Smooth muscle cell of the brain vasculature (primary cell): Measurements from ENCODE around the gene CCSER2.
"Not testable (repeated sequence)": the region's sequence is repeated elsewhere in the genome, so short reads cannot be mapped to it uniquely, and the experiment has no call there.

Experiments used
- DNase-seq: peaks from one replicate; pipeline ENCODE4 v3.0.0-alpha.2; 2012; ENCODE audit warnings: low read depth, low spot score

CCSER2 gene, protein sequence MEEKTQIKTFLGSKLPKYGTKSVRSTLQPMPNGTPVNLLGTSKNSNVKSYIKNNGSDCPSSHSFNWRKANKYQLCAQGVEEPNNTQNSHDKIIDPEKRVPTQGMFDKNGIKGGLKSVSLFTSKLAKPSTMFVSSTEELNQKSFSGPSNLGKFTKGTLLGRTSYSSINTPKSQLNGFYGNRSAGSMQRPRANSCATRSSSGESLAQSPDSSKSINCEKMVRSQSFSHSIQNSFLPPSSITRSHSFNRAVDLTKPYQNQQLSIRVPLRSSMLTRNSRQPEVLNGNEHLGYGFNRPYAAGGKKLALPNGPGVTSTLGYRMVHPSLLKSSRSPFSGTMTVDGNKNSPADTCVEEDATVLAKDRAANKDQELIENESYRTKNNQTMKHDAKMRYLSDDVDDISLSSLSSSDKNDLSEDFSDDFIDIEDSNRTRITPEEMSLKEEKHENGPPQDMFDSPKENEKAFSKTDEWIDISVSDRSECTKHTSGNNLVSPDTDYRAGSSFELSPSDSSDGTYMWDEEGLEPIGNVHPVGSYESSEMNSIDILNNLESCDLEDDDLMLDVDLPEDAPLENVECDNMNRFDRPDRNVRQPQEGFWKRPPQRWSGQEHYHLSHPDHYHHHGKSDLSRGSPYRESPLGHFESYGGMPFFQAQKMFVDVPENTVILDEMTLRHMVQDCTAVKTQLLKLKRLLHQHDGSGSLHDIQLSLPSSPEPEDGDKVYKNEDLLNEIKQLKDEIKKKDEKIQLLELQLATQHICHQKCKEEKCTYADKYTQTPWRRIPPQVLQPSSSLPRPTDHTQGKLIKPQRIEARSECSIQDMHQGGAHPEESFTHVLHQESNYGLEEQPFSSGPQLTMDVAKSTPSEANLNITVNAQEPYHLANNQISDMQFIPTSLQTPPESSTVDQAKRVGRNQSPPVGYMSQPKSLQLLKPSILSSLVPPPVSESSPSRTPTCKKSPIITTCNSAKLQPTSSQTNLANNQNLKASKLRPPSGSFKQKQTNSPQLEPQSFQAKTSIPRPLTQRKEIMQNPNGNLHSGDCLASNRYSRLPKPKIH

DNA sequence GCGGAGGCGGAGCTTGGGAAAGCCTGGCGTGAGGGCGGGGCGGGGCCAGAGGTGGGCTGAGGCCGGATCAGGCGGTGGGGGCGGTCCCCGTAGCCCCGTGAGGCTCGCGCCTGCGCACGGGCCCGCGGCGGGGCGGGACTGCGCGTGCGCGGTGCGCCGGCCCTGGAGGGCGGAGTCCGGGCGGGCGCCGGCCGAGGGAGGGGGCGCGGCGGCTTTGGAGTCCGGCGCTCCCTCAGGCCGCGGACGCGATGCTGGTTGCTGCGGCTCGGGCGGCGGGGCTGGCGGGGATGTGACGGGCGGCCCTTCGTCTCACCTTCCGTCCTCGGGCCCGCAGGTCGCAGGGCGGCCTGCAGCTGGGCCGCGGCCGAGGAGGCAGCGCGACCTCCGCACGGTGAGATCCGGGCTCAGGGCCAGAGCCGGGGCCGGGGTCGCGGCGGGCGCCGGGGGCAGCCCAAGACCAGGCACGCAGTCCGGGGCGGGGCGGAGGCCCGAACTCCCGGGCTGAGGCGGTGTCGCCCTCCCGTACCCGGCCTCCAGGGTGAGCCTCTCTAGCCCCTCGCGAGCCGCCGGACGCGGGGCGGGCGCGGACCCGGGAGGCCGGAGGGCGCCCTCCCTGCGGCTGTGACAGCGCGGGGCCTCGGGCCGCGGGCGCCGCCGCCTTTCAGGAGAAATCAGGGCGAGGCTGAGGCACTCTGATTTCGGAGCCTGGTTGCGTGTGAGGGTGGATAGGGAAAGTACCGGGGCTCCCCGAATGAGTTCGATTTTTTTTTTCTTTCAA is at the start of gene CCSER2:
CCSER2 (plus strand) TSS at position 172 of the 778 bp plus-strand sequence. CDS start 42,464 bp downstream, outside the sequence.
- DNase-seq, result peak; percentile 81

DNA sequence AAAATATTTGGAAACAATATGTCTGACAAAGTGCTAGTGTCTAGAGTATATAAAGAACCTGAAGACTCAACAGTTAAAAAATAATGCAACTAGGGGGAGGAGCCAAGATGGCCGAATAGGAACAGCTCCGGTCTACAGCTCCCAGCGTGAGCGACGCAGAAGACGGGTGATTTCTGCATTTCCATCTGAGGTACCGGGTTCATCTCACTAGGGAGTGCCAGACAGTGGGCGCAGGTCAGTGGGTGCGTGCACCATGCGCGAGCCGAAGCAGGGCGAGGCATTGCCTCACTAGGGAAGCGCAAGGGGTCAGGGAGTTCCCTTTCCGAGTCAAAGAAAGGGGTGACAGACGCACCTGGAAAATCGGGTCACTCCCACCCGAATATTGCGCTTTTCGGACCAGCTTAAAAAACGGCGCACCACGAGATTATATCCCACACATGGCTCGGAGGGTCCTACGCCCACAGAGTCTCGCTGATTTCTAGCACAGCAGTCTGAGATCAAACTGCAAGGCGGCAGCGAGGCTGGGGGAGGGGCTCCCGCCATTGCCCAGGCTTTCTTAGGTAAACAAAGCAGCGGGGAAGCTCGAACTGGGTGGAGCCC is 48.4 kb upstream of the CCSER2 start:
- DNase-seq, result not testable (repeated sequence)

DNA sequence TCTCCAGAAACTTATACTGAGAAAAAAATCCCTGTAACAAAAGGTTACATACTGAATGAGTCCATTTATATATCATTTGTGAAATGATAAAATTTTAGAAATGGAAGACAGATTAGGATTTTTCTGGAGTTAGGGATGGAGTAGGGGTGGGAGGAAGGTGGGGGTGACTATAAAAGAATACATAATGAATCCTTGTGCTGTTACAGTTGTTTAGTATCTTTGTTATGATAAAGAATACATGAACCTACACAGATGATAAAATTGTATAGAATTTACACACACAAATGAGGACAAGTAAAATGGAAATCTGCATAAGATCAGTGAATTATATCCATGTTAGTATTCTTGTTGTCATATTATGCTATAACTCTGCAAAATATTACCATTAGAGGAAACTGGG is 41.7 kb upstream of the CCSER2 start:
- DNase-seq, result no peak

DNA sequence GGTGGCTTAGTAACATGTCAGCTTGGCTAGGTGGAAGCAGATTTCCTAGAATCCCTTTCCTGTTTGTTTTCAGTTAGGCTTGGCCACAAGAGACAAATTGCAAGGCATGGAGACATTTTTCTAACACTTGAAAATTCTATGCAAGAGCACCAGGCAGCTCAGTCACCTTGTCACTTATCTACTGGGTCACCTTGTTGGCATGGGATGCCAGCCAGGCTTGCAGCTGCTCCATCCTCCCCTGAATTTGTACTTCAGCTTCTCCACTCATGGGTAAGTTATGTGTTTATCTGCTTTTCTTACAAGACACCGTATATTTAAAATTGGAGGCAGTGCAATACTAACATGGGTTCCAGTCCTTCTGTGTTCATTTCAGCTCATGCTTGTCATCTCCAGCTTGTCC is 40.2 kb upstream of the CCSER2 start:
- no peak for DNase-seq

DNA sequence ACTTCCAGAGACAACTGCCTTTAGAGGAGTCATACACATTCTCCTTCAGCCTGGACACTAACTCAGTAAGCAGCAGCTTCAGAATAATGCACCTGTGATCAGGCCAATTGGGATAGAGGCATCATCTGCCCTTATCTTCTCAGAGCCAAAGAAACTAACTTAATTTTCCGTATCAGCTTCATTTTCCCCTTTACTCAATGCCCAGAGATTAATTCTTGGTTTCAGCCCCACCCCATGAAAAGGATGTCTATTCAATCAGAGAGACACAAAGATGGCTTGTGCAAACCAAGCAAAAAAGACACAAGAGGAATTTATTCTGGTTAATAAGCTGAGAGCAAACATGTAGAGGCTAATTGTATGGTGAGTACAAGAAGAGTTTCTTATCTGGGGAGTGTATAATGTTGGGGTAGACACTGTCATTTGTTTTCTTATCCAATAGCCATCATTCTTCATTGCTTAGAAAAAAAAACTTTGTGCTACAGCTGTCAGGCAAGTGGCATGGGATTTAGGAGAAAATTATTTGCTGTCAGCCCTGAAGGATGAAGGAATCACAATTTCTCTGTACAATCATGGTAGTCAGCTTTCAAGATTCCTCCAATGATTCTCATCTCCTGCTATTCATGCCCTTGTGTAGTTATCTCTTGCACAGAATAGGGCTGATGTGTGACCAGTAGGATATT is 38.7 kb upstream of the CCSER2 start:
- DNase-seq, result no peak

DNA sequence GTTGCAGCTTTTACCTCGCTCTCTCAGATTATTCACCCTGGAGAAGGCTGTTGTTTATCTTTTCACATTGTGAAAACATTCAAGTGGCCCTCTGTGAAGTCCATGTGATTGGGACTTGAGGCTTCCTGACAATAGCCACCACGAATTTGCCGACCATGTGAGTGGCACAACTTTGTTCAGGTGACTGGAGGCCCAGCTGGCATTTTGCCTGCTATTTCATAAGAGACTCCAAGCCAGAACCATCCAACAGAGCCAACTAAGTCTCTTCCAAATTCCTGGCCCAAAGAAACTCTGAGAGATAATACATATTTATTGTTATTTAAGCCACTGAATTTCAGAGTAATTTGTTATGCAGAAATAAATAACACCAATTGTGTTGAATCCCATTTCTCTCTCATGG is 38.2 kb upstream of the CCSER2 start:
- DNase-seq, result no peak

DNA sequence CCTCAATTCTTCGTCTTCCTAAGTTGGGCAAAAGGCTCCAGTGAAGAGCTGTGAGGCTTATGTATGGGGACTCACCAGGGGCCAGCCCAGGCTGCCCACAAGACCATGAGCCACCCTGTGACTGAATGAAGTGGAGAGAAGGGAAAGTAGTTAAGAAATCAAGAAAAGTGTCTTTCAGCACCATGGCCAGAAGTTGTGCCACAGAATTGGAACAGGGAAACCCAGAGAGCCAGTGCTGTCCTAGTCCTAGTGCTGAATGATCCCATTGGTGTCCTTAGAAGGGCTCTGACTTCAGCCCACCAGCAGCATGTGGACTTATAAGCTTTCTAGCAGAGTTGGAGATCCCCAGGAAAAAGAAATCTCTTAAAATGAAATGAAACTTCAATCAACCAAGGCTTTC is 37.0 kb upstream of the CCSER2 start:
- no peak for DNase-seq

DNA sequence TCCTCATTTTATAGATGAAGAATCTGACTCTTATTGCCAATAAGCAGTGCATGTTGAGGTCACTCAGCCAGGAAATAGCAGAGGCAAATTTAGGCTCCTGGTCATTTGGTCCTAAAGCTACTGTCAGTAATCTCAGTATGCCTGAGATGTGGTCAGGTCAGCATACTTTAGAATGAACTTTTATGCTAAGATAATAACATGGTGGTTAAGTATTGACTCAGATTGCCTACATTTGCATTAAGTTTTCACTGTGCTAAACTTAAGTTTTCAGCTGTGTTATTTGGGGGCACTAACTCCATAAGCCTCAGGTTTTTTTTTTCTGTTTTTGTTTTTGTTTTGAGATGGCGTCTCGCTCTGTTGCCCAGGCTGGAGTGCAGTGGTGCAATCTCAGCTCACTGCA is 35.9 kb upstream of the CCSER2 start:
- DNase-seq, result no peak

DNA sequence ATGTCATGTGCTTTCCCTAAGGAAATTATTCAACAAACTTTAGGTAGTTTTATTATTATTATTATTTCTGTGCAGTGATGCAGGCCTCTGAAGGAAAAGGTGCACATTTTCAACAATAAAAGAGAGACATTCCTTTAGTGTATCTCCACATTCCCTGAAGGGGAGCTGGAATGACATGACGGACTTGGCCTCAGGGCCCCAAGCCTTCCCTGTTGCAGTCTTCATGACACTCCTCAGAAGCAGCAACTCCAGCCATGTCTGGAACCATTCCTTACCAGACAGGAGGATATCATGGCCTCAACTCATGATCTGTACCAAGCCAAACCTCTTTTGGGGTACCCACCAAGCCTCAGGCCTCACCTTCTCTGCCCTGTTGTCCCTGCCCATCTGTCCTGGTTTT is 35.2 kb upstream of the CCSER2 start:
- no peak for DNase-seq

DNA sequence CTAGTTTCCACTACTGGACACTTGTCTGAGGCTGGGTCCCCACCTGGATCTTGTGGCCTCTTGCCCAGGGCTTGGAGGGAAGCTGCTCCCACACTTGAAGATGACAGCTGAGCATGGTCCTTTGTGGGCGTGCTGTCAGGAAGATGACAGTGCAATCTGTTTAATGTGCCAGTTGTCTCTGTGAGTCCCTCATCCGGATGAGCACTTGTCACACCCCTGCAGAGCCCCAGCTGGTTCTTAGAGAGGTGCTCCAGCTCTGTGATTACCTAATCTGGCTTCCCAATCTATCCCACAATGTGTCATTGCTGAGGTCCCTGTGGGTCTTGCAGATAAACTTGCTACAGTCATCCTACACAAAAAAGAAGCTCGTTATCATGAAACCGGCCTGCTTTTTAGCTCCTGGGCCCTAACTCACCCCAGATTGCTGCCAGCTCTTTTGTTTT is 34.8 kb upstream of the CCSER2 start:
- DNase-seq, result no peak

DNA sequence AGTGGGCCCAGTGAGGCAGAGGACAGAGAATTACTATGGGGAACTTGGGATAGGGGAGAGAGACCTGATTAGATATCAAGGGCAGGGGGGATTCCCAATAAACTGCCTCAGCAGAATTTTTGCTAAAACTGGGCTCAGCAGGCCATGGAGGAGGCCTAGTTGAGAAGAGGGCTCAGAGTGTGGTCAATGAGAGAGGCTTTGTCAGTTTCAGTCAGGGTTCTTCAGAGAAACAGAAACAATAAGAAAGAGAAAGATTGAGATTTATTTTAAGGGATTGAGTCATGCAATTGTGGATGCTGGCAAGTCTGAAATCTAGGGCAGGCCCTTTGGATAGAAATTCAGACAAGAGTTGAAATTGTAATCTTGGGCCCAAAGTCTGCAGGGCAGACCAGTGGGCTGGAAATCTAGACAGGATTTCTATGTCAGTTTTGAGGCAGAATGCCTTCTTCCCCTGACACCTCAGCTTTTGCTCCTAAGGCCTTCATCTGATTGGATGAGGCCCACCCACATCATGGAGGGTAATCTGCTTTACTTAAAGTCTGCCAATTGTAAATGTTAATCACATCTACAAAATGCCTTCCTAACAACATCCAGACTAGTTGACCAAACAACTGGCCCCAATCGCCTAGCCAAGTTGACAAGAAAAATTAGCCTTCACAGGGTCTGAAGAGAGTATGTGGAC is 33.5 kb upstream of the CCSER2 start:
- no peak for DNase-seq

DNA sequence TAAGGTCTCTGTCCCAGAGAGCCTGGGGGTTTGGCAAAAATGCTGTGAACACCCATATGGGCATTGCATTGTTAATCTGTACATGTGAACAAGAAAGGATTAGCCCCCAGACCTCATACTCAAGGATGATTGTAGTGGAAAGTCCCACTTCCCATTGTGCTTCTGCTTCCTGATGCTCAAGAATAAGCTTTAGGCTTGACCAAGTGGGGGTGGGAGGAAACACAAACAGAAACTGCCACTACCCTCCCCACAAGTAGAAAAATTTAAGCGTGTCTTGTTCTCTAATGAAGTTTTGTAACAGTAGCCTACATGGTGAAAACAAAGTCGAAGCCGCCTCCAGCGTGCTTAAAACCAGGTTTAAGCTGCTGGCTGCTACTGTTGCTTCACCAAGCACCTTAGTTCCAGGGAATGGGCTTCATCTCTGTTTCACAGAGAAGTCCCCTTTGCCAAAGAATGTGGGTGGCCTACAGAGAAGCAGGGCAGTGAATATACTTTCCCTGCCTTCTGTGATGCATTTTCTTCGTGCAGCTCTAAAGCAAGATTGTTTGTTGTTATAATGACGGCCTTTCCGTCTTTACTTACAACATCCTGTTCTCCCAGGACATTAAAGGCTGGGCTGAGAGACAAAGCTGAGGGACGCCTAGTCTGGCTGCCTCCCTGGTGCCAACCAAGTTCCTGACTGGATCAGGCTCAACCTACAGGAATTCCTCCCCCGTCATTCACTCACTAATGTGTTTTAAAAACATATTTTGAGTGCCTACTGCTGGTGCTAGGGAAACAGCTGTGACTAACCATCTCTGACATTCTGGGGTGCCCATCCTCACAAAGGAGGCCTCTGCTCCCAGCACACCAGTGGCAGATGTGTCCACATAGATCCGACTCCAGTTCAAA is 32.1 kb upstream of the CCSER2 start:
- DNase-seq, result peak; percentile 64

DNA sequence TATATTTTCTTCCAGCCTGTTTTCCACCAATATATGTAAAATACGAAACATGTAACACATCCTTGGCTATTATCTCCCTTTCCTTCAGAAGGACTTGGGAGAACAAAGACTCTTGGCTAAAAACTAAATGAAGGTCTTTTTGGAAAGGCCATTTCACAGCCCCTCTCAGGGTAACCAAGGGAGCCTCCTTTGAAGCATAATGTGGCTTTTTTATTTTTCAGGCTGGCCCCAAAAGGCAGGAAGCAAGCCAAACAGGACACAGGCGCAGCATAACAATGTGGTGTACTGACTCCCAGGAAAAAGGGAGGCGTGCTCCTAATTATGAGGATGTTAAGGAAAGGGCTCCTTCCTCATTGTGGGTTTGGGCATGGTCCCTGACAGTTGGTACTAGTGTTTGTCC is 30.3 kb upstream of the CCSER2 start:
- DNase-seq, result no peak

DNA sequence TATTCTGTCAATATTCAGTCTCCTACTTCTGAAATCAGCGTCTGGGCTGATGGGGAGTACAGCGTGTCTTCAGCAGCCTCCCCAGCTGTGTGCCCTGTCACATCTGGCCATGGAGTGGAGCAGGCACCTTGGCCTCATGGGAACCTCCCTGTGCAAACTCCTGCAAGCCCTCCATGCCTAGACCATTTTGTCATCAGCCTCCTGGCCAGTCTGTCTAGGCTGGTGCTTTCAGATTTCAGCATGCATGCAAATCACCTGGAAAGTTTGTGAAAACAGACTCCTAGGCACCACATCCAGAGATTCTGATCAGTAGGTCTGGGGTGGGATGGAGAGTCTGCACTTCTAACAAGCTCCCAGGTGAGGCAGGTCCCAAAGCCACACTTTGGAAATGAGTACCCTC is 26.2 kb upstream of the CCSER2 start:
- no peak for DNase-seq

DNA sequence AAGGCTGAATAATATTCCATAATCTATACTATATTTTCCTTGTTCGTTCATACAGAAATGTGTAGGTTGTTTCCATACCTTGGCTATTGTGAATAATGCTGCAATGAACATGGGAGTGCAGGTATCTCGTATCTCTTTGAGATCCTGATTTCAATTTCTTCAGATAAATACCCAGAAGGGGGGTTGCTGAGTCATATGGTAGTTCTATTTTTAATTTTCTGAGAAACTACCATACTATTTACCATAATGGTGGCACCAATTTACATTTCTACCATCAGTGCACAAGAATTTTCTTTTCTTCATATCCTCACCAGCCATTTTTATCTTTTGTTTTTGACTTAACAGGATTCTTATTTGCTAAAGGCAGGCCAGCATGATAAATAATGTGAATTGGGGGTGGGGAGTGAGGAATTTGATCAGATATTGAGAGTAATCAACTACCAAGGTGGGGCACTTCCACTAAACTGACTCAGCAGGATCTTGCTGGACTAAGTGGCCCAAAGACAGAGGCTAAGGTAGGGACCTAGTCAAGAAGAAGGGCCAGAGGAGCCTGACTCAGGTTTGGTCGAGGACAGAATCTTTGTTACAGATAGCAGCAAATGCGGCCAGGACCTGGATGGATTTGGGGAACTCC is 21.5 kb upstream of the CCSER2 start:
- DNase-seq, result no peak

DNA sequence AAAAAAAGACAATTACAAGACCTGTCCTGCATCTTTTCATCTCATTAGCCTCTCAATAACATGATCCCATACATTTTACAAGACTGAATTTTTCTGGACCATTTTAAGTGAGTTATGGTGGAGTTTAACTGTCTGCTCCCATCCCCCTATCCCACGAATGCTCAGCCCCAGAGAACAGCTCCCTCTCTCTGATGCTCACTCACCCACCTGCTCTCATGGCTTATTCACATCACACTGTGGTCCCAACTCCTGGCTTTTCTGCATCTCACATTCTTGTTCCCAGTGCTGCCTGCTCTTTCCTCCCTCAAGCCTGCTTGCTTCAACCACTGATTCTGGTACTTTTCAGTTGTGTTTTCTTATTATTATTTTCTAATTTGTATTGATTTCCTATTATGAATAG is 20.4 kb upstream of the CCSER2 start:
- DNase-seq, result no peak

DNA sequence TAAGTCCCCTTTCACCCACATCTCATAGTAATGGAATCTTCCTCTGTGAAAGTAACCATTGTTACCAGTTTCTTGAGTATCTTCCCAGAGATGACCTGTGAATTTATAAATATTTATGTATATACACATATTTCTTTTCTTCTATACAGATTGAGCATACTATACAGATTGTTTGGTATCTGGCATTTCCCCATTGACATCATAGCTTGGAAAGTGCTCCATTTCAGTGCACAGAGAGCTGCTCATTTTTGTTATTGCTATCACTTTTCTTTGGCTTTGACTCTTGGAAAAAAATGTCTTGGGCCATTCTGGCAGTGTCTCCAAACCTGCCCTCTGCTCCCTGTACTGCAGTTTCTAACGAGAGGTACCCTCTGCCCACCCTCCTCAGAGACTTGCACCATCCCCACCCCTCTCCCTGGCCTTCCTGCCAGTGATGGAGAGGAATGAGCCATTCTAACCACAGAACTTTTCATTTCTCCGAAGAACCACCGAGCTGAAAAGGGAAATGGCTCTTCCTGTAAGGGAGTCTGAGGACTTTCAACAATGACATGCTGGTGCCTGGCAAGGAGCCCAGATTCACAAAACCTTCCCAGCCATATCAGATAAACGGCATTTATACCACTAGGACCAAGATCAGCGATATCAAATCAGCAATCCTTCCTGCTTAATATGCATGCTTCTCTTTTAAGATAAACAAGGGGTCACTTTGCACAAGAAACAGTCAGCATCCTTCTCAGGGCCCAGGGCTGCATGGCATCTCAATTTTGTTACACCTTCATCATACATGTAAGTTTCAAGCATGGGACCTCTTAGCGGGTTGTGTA is 19.7 kb upstream of the CCSER2 start:
- peak; percentile 45 for DNase-seq

DNA sequence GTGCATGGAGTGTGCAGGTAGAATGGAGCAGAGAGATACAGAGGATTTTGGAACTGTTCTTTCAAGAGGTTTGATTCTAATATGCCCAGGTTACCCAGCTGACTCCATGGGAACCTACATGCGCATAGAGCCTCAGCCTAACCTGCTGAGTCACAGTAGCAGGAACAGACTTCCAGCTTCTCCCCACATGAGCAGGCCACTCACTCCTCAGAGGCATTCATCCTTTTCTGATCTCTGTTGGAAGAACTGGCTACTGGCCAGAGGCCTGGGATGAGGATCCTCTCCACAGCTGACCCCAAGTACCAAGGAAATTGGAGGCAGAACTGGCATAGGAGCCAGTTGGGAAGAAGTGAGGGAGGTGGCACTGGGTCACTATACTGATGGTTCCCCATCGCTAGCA is 17.9 kb upstream of the CCSER2 start:
- DNase-seq, result peak; percentile 54
